Activated CD4-positive, alpha-beta memory T cell treated with anti-CD3 and anti-CD28 coated beads for 36 hours (primary cell): Measurements from ENCODE around the gene ZNF214. TPM values are rescaled to one million over a fixed set of nuclear protein-coding genes. Genes with fewer than 3 reads are reported as not detected.

Experiments used
- CTCF ChIA-PET: fragments of 350-600 bp; sonication (Branson Sonifier 250); formaldehyde crosslinking; loops from one replicate; lab custom pipeline; 2021; ENCODE audit warnings: antibody characterized with exemption, inconsistent platforms; lab: Charles Lee
- POLR2A ChIA-PET: fragments of 350-600 bp; sonication (Branson Sonifier 250); formaldehyde crosslinking; loops from one replicate; lab custom pipeline; 2021; ENCODE audit warnings: antibody characterized with exemption; lab: Charles Lee
- DNase-seq: peaks from one replicate; pipeline ENCODE4 v3.0.0-alpha.2; 2020
- H3K27ac Mint-ChIP-seq: one replicate; pipeline ENCODE4 v1.8.0; 2021; ENCODE audit warnings: mixed read lengths
- H3K27me3 Mint-ChIP-seq: one replicate; pipeline ENCODE4 v1.8.0; 2021; ENCODE audit warnings: mixed read lengths
- H3K36me3 Mint-ChIP-seq: one replicate; pipeline ENCODE4 v1.8.0; 2021; ENCODE audit warnings: mixed read lengths
- H3K4me1 Mint-ChIP-seq: one replicate; pipeline ENCODE4 v1.8.0; 2021; ENCODE audit warnings: low read depth, mixed read lengths
- H3K4me3 Mint-ChIP-seq: one replicate; pipeline ENCODE4 v1.8.0; 2021; ENCODE audit warnings: mild to moderate bottlenecking, mixed read lengths
- H3K9me3 Mint-ChIP-seq: one replicate; pipeline ENCODE4 v1.8.0; 2021; ENCODE audit warnings: mixed read lengths
- intact Hi-C: fragments of 100-400 bp; cut with micrococcal nuclease; formaldehyde crosslinking; loops from one replicate; pipeline ENCODE4 v1.15.1; 2023
- total RNA-seq, 2 experiments: library from RNA; stranded (reverse); gene quantifications; one replicate each; pipeline ENCODE4 v1.2.3, GENCODE V29; 2021

The ZNF214 gene
- total RNA-seq, 2 experiments from 2014 or later = not detected

DNA sequence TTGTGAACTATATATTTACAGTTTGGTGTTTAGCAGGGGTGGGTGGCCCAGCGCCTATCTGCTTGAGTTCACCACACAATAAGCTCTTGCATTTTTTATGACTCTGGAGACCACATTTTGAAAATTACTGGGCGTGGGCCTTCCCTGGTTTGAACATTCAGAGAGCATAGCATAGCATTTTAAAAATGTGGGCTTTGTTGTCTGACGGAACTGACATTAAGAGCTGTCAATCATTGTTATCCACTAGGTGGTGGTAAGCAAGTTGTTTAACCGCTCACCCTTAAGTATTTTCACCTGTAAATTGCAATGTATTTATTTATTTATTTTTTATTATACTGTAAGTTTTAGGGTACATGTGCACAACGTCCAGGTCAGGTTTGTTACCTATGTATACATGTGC, 1.2 kb upstream of the ZNF214 start:
- Mint-ChIP-seq H3K9me3 (no peaks in the 10 kb centered on the region), H3K36me3 (no peaks in the 10 kb centered on the region), H3K4me3 (no peak overlapping the region), H3K27me3 (peaks cover 25% of the 10 kb centered on the region), H3K4me1 (peaks cover 3% of the 10 kb centered on the region), H3K27ac (no peak overlapping the region)
- CTCF ChIA-PET = interaction anchor here (0.8 to 1.4 kb wide), 2 partner anchors 9 to 197 kb away, joined by 3 read pairs; no protein-coding TSS in a partner anchor
- intact Hi-C loops = no loop called here
- DNase-seq = no peak
- POLR2A ChIA-PET = no interaction called here

DNA sequence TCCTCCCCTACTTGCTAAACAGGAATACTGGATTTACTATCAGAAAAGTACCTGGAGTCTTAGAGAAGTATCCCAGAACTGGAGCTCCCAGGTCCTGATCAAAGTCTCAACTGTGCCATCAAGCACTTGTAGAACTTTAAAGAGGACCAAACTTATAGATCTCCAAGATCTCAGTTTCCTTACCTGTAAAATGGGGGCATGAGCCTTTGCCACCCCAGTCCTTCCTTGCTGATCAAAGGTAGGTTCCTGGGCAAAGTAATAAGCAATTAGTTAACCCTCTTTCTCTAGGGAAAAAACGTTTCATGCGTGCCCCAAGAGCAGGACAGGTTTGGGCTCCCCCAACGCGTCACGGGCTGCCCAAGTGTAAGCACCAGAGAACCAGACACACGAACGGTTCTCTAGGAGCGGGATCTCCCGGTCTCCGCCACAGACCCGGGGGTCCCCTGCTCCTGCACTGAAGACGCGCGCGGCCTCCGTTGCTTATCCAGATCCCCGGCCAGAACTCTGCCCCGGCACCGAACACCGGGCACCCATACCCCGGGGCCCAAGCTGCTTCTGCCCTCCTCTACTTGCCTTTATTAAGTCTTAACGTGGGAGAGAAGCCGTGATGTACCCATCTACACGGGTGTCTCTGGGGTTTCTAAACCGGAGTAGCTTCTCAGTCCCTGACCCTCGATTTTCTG, 505 bp downstream of the ZNF214 start:
- intact Hi-C loops = no loop called here
- Mint-ChIP-seq H3K36me3 (no peaks in the 10 kb centered on the region), H3K27ac (no peak overlapping the region), H3K9me3 (no peaks in the 10 kb centered on the region), H3K4me1 (peaks cover 3% of the 10 kb centered on the region), H3K27me3 (peaks cover 25% of the 10 kb centered on the region), H3K4me3 (peak overlapping the region; percentile 60)
- DNase-seq = no peak
- CTCF ChIA-PET = no interaction called here
- POLR2A ChIA-PET = no interaction called here

DNA sequence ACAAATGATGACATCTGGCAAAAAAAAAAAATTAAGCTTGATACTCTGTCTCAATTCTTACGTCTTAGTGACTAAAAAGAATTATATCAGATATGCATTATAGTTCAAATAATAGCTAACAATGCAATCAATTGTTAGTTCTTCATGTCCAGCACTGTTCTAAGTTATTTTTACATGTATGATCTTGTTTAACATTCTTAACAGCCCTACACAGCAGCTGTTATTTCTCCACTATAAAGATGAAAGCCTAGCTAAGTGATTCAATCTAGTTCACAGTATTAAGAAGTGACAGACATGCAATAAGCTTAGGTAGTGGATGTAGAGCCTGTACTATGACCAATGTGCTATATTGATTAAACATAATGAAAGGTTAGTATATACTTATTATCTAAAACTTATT, 4.1 kb downstream of the ZNF214 start:
- DNase-seq = no peak
- no peak overlapping the region for H3K27ac Mint-ChIP-seq
- H3K9me3 Mint-ChIP-seq = no peaks in the 10 kb centered on the region
- CTCF ChIA-PET = no interaction called here
- intact Hi-C loops = no loop called here
- H3K4me3 Mint-ChIP-seq = no peak overlapping the region
- H3K27me3 Mint-ChIP-seq = peaks cover 18% of the 10 kb centered on the region
- POLR2A ChIA-PET = no interaction called here
- no peaks in the 10 kb centered on the region for H3K36me3 Mint-ChIP-seq
- peaks cover 3% of the 10 kb centered on the region for H3K4me1 Mint-ChIP-seq

DNA sequence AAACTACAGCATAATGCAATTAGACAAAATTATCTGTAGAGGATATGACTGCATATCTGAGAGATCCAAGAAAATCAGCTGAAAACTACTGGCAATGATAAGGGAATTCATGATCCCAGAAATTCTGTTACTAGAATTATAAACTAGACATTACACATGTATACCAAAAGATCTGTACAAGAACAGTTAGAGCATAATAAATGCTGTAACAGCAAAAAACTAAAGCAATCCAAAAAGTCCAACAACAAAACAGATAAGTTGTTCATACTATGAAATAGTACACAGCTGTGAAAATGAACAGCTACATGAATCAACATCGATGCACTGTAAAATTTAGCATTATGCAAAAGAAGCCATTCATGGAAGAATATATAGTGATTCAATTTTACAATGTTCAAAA, 6.0 kb downstream of the ZNF214 start:
- H3K27me3 Mint-ChIP-seq = peaks cover 14% of the 10 kb centered on the region

DNA sequence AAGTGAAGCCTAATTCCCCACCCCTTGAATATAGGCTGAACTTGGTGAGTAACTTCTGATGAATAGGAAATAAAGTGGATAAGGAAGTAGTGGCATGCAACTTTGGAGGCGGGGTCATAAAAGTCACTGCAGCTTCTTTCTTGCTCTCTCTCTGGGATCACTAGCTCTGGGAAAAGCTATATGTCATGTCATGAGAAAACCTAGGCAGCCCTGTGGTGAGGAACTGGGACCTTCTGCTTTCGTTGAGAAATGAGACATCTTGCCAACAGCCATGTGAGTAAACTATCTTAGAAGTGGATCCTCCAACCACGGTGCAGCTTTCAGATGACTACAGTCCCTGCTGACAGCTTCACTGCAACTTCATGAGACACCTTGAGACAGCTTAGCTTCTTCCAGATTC, 15.7 kb downstream of the ZNF214 start:
- no peak for DNase-seq
- no peaks in the 10 kb centered on the region for H3K4me1 Mint-ChIP-seq
- no peaks in the 10 kb centered on the region for H3K9me3 Mint-ChIP-seq
- ChIA-PET POLR2A (no interaction called here), CTCF (no interaction called here)
- H3K36me3 Mint-ChIP-seq = no peaks in the 10 kb centered on the region
- intact Hi-C loops = no loop called here
- H3K27me3 Mint-ChIP-seq = peaks cover 12% of the 10 kb centered on the region
- H3K4me3 Mint-ChIP-seq = no peak overlapping the region
- H3K27ac Mint-ChIP-seq = no peak overlapping the region

More for the DNA sequence above, 6.0 kb downstream of the ZNF214 start:
- H3K27ac Mint-ChIP-seq = no peak overlapping the region
- CTCF ChIA-PET = no interaction called here
- no peaks in the 10 kb centered on the region for H3K36me3 Mint-ChIP-seq
- intact Hi-C loops = no loop called here
- DNase-seq = no peak
- H3K4me3 Mint-ChIP-seq = no peak overlapping the region
- H3K9me3 Mint-ChIP-seq = no peaks in the 10 kb centered on the region
- POLR2A ChIA-PET = no interaction called here
- no peaks in the 10 kb centered on the region for H3K4me1 Mint-ChIP-seq

DNA sequence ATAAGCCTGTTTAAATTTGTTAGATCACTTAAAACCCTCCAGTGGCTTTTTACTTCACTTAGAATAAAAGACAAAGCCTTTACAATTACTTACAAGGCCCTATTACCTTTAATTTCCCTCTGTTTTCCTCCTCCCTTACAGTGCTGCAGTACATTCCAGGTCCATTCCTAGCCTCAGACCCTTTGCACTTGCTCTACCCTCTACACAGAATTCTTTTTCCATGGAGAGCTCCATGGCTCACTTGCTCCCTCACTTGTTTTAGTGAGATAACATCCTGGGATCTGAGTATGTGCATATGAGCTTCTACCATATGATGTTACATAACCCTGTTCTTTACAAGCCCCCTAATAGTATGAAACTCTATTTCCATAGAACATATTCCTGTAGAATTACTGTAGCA, 24.4 kb downstream of the ZNF214 start:
- ChIA-PET CTCF (no interaction called here), POLR2A (no interaction called here)
- no peak for DNase-seq
- H3K4me1 Mint-ChIP-seq = no peaks in the 10 kb centered on the region
- intact Hi-C loops = no loop called here
- no peak overlapping the region for H3K27ac Mint-ChIP-seq
- H3K36me3 Mint-ChIP-seq = no peaks in the 10 kb centered on the region
- no peak overlapping the region for H3K4me3 Mint-ChIP-seq
- H3K27me3 Mint-ChIP-seq = peaks cover 4% of the 10 kb centered on the region
- no peaks in the 10 kb centered on the region for H3K9me3 Mint-ChIP-seq

DNA sequence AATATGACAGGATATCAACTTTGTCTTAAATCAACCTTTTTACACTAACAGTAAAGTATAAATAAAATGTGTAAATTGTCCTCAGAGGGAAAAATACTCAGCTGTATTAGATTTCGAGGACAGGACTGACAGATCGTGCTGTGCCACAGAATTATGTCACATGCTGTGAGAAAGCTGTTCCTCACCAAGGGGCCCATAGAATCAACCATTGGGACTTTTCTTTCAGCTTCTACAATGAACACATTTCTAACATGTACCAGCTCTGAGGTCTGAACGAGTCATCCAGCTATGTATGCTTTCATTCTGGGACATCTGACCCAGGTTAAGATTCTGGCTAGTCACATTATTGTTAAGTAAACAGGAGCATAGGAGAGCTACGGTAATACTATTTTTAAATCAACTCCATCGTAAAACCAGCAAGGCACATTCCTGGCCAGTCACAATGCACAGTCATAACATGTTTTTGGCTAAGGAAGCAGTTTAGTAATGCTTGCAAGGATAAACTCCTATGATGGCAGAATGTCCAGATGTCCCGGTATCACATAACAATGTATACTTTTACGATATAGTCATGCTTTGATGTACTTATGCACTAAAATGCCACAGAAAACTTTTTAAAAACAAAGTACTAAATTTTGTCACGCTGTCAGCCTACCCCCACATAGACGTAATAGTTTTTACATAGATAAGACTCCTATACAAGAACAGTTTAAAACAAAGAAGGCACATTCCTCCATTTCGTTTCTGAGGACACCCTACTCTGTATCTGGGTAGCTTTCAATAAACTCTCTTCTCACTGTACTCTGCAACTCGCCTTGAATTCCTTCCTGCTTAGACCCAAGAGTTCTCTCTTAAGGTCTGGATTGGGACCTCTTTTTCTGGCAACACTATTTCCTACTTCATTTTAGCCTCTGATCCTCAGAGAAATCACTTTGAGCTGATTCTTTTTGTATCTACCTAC, 27.4 kb downstream of the ZNF214 start:
- intact Hi-C loops = no loop called here
- no peaks in the 10 kb centered on the region for H3K36me3 Mint-ChIP-seq
- no peak overlapping the region for H3K4me3 Mint-ChIP-seq
- DNase-seq = no peak
- no peaks in the 10 kb centered on the region for H3K9me3 Mint-ChIP-seq
- H3K27ac Mint-ChIP-seq = no peak overlapping the region
- ChIA-PET CTCF (no interaction called here), POLR2A (no interaction called here)
- H3K27me3 Mint-ChIP-seq = no peaks in the 10 kb centered on the region
- no peaks in the 10 kb centered on the region for H3K4me1 Mint-ChIP-seq

DNA sequence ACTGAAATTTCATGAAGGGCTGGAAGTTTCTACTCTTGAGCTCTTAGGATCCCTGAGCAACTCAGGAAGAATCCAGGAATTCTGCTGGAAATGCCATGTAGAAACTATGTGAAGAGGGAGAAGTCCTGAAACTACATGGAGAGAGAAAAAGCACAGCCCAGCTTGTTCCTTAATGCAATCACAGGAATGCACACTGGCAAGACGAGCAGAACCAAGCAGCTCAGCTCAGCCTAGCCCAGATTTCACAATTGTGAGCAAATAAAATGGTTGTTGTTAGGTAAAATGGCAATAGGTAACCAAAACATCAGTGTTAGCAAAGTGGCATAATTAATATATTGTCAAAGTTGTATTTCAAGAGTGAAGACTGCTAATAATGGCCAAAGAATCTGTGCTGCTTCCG, 28.1 kb downstream of the ZNF214 start:
- no peaks in the 10 kb centered on the region for H3K4me1 Mint-ChIP-seq
- DNase-seq = no peak
- no peaks in the 10 kb centered on the region for H3K36me3 Mint-ChIP-seq
- H3K4me3 Mint-ChIP-seq = no peak overlapping the region
- no peaks in the 10 kb centered on the region for H3K9me3 Mint-ChIP-seq
- ChIA-PET CTCF (interaction anchor here (1.3 kb wide), 1 partner anchor 180 kb away, joined by 4 read pairs; no protein-coding TSS in a partner anchor), POLR2A (no interaction called here)
- intact Hi-C loops = no loop called here
- no peaks in the 10 kb centered on the region for H3K27me3 Mint-ChIP-seq
- no peak overlapping the region for H3K27ac Mint-ChIP-seq

DNA sequence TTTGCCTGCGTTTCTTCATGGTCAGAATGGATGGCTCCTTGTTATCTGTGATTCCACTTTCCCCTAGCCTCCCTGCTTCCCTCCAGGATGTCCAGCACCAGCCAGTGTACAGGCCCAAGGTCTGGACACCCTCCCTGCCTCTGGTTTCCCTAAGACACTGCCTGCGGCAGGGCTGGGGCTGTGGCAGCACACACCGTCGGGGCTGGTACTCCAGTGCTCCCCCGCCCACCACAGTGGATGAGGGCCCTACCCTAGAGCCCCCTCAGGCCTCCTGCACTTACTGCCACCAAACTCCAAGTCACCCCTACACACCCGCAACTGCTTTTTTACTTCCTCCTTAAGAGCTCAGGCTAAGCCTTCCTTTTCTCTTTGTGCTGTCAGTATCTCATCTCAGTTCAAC, 28.9 kb downstream of the ZNF214 start:
- no peaks in the 10 kb centered on the region for H3K36me3 Mint-ChIP-seq
- intact Hi-C loops = no loop called here

DNA sequence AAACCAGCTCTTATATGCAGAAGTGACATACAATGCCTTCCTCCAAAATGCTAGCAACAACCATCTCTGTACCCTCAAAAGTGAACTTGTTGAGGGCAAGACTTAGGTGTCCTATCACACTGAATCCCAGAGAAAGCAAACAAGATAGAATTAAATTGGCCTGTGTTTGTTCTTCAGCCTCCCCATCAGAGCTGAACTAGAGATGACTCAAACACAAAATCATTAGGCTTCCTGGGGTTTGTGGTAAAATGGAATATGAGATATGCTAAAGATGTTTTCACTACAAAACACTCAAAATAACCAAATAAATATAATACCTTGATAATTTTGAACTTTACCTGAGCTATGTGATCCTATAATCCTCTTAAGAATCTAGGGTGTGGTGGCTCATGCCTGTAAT, 31.6 kb downstream of the ZNF214 start:
- Mint-ChIP-seq H3K36me3 (no peaks in the 10 kb centered on the region), H3K4me1 (no peaks in the 10 kb centered on the region), H3K9me3 (no peaks in the 10 kb centered on the region), H3K27me3 (no peaks in the 10 kb centered on the region), H3K27ac (no peak overlapping the region), H3K4me3 (no peak overlapping the region)
- CTCF ChIA-PET = no interaction called here
- intact Hi-C loops = no loop called here
- DNase-seq = no peak
- POLR2A ChIA-PET = no interaction called here

More for the DNA sequence above, 28.9 kb downstream of the ZNF214 start:
- H3K4me1 Mint-ChIP-seq = no peaks in the 10 kb centered on the region
- ChIA-PET POLR2A (no interaction called here), CTCF (interaction anchor here (1.3 kb wide), 1 partner anchor 179 kb away, joined by 4 read pairs; no protein-coding TSS in a partner anchor)
- H3K4me3 Mint-ChIP-seq = no peak overlapping the region
- no peak for DNase-seq
- H3K27me3 Mint-ChIP-seq = no peaks in the 10 kb centered on the region
- H3K9me3 Mint-ChIP-seq = no peaks in the 10 kb centered on the region
- H3K27ac Mint-ChIP-seq = no peak overlapping the region

DNA sequence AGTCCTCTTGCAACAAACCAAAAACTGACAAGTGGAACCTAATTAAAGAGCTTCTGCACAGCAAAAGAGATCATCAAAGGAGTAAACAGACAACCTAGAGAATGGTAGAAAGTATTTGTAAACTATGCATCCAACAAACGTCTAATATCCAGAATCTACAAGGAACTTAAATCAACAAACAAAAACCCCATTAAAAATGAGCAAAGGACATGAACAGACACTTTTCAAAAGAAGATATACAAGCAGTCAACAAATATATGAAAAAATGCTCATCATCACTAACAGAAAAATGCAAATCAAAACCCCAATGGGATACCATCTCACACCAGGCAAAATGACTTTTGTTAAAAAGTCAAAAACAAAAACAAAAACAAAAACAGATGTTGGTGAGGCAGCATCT, 33.7 kb downstream of the ZNF214 start:
- DNase-seq = no peak
- H3K4me1 Mint-ChIP-seq = no peaks in the 10 kb centered on the region
- no peak overlapping the region for H3K4me3 Mint-ChIP-seq
- peaks cover 3% of the 10 kb centered on the region for H3K27me3 Mint-ChIP-seq
- intact Hi-C loops = no loop called here
- ChIA-PET POLR2A (no interaction called here), CTCF (no interaction called here)
- H3K9me3 Mint-ChIP-seq = no peaks in the 10 kb centered on the region
- no peak overlapping the region for H3K27ac Mint-ChIP-seq
- H3K36me3 Mint-ChIP-seq = no peaks in the 10 kb centered on the region

DNA sequence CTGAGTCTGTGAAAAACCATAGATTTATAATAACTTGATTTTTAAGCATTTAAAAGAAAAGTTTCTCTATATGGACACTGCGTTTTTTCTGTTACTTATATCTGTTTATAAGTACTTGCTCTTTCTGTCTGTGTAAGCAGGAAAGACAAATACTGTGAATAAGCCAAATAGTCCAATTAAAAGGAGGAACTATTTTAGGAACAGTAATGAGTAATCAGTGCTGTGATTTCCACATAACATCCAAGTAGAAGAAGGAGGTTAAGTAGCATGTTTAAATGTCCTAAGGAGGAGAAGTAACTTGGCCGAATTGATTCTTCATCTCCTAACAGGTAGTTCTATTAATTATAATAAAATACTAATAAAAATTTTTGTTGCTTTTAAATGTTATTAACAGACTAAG, 40.8 kb downstream of the ZNF214 start:
- no peaks in the 10 kb centered on the region for H3K9me3 Mint-ChIP-seq
- no peak overlapping the region for H3K4me3 Mint-ChIP-seq
- H3K36me3 Mint-ChIP-seq = no peaks in the 10 kb centered on the region
- ChIA-PET POLR2A (no interaction called here), CTCF (no interaction called here)
- no peak overlapping the region for H3K27ac Mint-ChIP-seq
- DNase-seq = no peak
- intact Hi-C loops = no loop called here
- H3K4me1 Mint-ChIP-seq = no peaks in the 10 kb centered on the region
- peaks cover 7% of the 10 kb centered on the region for H3K27me3 Mint-ChIP-seq
